Measurements from ENCODE around the gene FAM168A.

The FAM168A gene

DNA sequence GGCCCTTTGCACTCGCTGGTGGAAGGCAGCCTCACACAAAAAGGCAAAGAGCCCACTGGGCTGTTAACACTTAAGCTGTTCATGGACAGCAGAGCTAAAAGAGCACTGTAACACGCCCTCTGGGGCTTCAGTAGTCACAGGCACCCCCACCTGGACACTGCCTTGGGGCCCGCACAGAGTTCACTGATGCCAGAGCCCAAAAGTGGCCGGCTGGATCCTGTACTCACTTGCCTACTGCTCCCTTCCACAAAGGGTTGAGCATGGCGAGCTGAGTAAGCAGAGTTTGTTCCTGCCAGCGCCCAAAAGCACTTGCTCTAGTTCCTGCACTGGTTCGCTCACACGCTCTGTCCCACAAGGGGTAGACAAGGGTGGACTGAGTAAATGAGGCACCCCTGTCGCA lies 142.9 kb downstream of the FAM168A start:
- no peak for DNase-seq (ENCODE audit: low read depth in 1 of 2, low spot score in 1 of 2)
- TF ChIP-seq SPI1 (IDR thresholded peaks at IDR 0.05; ENCODE audit: borderline replicate concordance, low read depth) (no peak), POLR2AphosphoS5 (IDR thresholded peaks at IDR 0.05; ENCODE audit: low read depth) (no peak), GABPA (IDR thresholded peaks at IDR 0.05; ENCODE audit: low read depth) (no peak)
- TF ChIP-seq, protein P1, sequence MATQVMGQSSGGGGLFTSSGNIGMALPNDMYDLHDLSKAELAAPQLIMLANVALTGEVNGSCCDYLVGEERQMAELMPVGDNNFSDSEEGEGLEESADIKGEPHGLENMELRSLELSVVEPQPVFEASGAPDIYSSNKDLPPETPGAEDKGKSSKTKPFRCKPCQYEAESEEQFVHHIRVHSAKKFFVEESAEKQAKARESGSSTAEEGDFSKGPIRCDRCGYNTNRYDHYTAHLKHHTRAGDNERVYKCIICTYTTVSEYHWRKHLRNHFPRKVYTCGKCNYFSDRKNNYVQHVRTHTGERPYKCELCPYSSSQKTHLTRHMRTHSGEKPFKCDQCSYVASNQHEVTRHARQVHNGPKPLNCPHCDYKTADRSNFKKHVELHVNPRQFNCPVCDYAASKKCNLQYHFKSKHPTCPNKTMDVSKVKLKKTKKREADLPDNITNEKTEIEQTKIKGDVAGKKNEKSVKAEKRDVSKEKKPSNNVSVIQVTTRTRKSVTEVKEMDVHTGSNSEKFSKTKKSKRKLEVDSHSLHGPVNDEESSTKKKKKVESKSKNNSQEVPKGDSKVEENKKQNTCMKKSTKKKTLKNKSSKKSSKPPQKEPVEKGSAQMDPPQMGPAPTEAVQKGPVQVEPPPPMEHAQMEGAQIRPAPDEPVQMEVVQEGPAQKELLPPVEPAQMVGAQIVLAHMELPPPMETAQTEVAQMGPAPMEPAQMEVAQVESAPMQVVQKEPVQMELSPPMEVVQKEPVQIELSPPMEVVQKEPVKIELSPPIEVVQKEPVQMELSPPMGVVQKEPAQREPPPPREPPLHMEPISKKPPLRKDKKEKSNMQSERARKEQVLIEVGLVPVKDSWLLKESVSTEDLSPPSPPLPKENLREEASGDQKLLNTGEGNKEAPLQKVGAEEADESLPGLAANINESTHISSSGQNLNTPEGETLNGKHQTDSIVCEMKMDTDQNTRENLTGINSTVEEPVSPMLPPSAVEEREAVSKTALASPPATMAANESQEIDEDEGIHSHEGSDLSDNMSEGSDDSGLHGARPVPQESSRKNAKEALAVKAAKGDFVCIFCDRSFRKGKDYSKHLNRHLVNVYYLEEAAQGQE (IDR thresholded peaks at IDR 0.05; ENCODE audit: insufficient replicate concordance, low read depth) = no peak
- TF ChIP-seq, protein P2, sequence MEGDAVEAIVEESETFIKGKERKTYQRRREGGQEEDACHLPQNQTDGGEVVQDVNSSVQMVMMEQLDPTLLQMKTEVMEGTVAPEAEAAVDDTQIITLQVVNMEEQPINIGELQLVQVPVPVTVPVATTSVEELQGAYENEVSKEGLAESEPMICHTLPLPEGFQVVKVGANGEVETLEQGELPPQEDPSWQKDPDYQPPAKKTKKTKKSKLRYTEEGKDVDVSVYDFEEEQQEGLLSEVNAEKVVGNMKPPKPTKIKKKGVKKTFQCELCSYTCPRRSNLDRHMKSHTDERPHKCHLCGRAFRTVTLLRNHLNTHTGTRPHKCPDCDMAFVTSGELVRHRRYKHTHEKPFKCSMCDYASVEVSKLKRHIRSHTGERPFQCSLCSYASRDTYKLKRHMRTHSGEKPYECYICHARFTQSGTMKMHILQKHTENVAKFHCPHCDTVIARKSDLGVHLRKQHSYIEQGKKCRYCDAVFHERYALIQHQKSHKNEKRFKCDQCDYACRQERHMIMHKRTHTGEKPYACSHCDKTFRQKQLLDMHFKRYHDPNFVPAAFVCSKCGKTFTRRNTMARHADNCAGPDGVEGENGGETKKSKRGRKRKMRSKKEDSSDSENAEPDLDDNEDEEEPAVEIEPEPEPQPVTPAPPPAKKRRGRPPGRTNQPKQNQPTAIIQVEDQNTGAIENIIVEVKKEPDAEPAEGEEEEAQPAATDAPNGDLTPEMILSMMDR (IDR thresholded peaks at IDR 0.05; ENCODE audit: insufficient read depth, low read length) = no peak

DNA sequence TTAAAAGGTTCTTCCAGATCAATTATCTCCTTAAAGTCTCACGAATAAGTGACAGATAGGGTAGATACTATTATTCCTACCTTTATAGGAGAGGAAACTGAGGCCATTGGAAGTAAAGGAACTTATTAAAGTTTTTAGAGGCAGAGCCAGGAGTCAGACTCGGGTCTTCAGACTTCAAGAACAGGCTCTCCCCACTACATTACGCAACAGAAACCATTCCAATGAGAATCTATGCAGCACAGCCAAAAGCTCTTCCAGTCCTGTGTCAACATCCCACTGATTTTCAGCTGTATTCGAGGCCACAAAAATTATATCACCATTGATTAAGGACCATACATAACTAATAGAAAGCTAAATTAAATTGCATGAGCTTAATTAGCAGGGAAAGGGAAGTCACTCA lies 144.3 kb downstream of the FAM168A start:
- no peak for DNase-seq (ENCODE audit: low read depth in 1 of 2, low spot score in 1 of 2)
- no peak overlapping the region for H3K27ac ChIP-seq (replicated peaks)
- H3K4me3 ChIP-seq (replicated peaks; ENCODE audit: insufficient read depth, low read length) = no peak overlapping the region
- no peaks in the 10 kb centered on the region for H3K27me3 ChIP-seq (ENCODE audit: insufficient read depth, poor library complexity, severe bottlenecking)
- TF ChIP-seq, protein P1 (IDR thresholded peaks at IDR 0.05; ENCODE audit: insufficient replicate concordance, low read depth) = no peak
- TF ChIP-seq GABPA (IDR thresholded peaks at IDR 0.05; ENCODE audit: low read depth) (no peak), SPI1 (IDR thresholded peaks at IDR 0.05; ENCODE audit: borderline replicate concordance, low read depth) (no peak), POLR2AphosphoS5 (IDR thresholded peaks at IDR 0.05; ENCODE audit: low read depth) (no peak)
- TF ChIP-seq, protein P2 (IDR thresholded peaks at IDR 0.05; ENCODE audit: insufficient read depth, low read length) = no peak

More for the DNA sequence above, 142.9 kb downstream of the FAM168A start:
- no peak overlapping the region for H3K4me3 ChIP-seq (replicated peaks; ENCODE audit: insufficient read depth, low read length)
- H3K27ac ChIP-seq (replicated peaks) = no peak overlapping the region
- no peaks in the 10 kb centered on the region for H3K27me3 ChIP-seq (ENCODE audit: insufficient read depth, poor library complexity, severe bottlenecking)

DNA sequence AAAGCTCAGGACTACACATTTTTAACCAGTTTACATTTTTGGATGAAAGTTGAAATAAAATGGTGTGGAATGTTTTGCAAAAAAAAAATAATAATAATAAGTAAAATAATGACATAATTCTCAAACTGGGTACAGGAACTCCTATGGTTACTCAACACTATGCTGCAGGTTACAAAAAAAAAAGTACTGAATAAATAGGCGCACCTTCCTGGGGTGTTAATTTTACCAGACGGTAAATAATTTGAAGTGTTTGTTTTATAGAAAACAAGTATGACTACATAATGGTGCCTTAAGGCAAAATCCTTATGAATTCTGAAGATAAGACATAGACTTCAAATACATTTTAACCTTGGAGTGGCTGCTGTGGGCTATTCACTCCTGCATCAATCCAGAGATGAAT lies 145.2 kb downstream of the FAM168A start:
- Histone ChIP-seq H3K27ac (replicated peaks) (no peak overlapping the region), H3K4me3 (replicated peaks; ENCODE audit: insufficient read depth, low read length) (no peak overlapping the region), H3K27me3 (ENCODE audit: insufficient read depth, poor library complexity, severe bottlenecking) (no peaks in the 10 kb centered on the region)
- no peak for DNase-seq (ENCODE audit: low read depth in 1 of 2, low spot score in 1 of 2)
- TF ChIP-seq GABPA (IDR thresholded peaks at IDR 0.05; ENCODE audit: low read depth) (no peak), SPI1 (IDR thresholded peaks at IDR 0.05; ENCODE audit: borderline replicate concordance, low read depth) (no peak), POLR2AphosphoS5 (IDR thresholded peaks at IDR 0.05; ENCODE audit: low read depth) (no peak)
- TF ChIP-seq, protein P2 (IDR thresholded peaks at IDR 0.05; ENCODE audit: insufficient read depth, low read length) = no peak
- TF ChIP-seq, protein P1 (IDR thresholded peaks at IDR 0.05; ENCODE audit: insufficient replicate concordance, low read depth) = no peak

Data from HL-60 (cell line).